ENCODE data around the gene GRAMD1A.

GRCh38 chr19:34961775-34962686, 38.1 kb upstream of the GRAMD1A start:
- no peak for TF ChIP-seq EZH2 (IDR thresholded peaks at IDR 0.05; ENCODE audit: borderline replicate concordance, insufficient read depth, low read depth, low read length, poor library complexity, severe bottlenecking)
- no peak for TF ChIP-seq CTCF (IDR thresholded peaks at IDR 0.05)
